G401.6 (cell line): ENCODE measurements around the gene KLK2.

Experiments used
- FAIRE-seq: peaks from 2 replicates; lab custom pipeline; 2012; peaks lifted over from hg19 to GRCh38; lab: Jason Lieb, UNC

The KLK2 gene

DNA sequence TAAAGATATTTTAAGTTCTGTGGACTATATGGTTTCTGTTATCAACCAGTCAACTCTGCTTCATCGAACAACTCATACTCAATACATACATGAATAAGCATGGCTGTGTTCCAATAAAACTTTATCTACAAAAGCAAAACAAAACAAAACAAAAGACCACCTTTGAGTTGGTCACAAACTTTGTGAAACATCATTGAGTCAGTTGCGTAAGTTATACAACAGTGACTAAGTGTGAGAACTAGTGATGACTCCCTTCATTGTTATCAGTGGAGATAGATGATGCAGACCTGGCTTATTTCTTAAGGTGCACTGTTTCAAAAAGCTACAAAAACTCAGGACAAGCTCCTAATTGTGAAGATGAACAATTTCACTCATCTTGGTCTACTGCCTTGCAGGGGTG, 52.5 kb downstream of the KLK2 start:
- FAIRE-seq: no peak

DNA sequence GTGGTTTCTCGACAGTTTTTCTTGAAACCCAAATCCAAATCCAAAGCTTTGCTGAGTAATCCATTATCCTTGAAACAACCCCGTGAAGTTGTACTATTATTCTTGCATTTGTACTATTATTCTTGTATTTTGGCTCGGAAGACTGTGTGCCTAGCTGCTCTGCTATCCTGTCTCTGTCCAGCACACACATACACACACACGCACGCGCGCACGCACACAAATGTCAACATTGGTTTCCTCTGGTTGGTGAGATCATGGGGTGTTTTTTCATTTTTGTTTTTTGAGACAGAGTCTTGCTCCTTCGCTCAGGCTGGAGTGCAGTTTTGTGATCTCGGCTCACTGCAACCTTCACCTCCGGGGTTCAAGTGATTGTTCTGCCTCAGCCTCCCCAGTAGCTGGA, 52.9 kb downstream of the KLK2 start:
- no peak for FAIRE-seq

DNA sequence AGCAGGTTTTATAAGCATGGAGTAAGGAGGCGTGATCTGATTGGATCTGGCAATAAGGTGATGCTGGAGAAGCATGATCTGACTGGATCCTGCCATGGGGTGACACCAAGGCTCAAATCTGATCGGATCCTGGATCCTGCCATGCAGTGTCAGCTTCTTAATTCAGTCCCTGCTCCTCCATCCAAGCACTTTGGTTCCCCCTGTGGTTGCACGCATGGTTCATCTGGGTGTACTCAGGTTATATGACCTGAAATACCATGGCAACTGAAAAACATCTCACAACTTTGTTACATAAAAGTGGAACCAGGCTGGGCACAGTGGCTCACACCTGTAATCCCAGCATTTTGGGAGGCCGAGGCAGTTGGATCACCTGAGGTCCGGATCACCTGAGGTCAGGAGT, 55.6 kb downstream of the KLK2 start:
- no peak for FAIRE-seq
